A673 (cell line): ENCODE measurements around the gene SNAI3.

Source experiments
- EZH2 ChIP-seq: fragments of 200-600 bp; sonication (generic); IDR thresholded peaks from 2 replicates; pipeline ENCODE4 v1.6.1; 2017; ENCODE audit warnings: borderline replicate concordance, low read depth, mild to moderate bottlenecking, mixed read lengths, antibody characterized with exemption, low read length; ENCODE audit not compliant: poor library complexity, severe bottlenecking
- TF ChIP-seq, protein P1 (sequence below): fragments of 300-800, 200-600 bp; sonication (generic); conservative IDR thresholded peaks from 2 replicates; pipeline ENCODE4 v1.5.1; 2017; ENCODE audit warnings: low read depth, mild to moderate bottlenecking, antibody characterized with exemption, low read length, moderate library complexity, mixed read lengths

DNA sequence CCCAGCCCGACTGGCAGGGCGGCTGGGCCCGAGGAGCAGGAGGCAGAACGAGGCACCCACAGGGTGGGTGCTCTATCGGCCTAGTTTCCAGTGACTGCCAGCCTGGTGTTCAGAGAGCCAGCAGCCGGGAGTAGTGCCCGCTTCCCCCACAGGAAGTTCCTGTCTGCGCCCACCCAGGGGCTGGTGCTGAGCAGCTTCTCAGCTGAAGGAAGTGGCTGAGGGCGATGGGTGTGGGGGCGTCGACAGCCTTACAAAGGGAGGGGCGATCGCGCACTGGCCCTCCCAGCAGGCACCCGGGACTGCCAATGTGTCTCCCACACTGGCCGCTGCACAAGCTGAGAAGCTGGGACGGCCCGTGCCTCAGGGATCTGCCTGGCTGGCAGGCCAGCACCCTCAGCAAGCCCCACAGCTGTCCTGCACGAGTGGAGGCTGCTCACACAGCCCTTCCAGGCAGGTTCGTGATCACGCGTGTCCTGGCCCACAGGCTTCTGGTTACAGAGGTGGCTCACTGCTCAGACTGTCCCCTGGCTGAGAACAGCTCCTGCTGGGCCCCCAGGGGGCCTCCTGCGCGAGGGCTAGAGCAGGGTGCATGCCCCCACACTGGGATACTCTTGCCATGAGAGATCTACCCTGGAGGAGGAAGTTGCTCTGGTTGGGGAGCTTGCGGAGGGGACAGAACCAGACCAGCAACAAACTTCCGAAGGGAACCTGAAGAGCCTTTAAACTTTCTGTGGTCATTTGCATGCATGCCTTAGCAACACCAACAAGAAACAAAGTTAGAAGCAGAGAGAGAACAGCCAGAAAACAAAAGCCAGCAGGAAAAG lies 17.4 kb upstream of the SNAI3 start:
- TF ChIP-seq, protein P1, sequence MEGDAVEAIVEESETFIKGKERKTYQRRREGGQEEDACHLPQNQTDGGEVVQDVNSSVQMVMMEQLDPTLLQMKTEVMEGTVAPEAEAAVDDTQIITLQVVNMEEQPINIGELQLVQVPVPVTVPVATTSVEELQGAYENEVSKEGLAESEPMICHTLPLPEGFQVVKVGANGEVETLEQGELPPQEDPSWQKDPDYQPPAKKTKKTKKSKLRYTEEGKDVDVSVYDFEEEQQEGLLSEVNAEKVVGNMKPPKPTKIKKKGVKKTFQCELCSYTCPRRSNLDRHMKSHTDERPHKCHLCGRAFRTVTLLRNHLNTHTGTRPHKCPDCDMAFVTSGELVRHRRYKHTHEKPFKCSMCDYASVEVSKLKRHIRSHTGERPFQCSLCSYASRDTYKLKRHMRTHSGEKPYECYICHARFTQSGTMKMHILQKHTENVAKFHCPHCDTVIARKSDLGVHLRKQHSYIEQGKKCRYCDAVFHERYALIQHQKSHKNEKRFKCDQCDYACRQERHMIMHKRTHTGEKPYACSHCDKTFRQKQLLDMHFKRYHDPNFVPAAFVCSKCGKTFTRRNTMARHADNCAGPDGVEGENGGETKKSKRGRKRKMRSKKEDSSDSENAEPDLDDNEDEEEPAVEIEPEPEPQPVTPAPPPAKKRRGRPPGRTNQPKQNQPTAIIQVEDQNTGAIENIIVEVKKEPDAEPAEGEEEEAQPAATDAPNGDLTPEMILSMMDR = no peak
- no peak for TF ChIP-seq EZH2
